DMS114 treated with DMSO at 0.1 percent for 48 hours (cell line): ENCODE results near the gene MAN1A1.

Source experiments
- DNase-seq: peaks from one replicate; lab custom pipeline; 2025; ENCODE audit not compliant: unreplicated experiment; lab: John Stamatoyannopoulos, UW

MAN1A1 gene

GRCh38 chr6:119326291-119327005, 23.1 kb downstream of the MAN1A1 start:
- DNase-seq, result no peak

- DNase-seq, result no peak
Measured at GRCh38 chr6:119325559-119326265, 23.8 kb downstream of the MAN1A1 start.

- DNase-seq, result no peak
Measured at GRCh38 chr6:119324718-119325117, 24.8 kb downstream of the MAN1A1 start.

DNA sequence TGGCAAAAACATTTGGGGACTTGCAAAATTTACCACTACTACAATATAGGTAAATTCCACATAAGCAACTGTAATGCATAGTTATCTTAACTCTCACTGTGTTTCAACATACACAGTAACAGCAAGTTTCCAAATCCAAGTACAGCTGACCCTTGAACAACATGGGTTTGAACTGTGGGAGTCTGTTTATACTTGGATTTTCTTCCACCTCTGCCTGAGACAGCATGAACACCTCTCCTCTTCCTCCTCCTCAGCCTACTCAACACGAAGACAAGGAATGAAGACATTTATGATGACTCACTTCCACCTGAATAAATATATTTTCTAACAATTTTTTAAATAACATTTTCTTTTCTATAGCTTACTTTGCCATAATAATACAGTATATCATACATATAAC, 25.6 kb downstream of the MAN1A1 start:
- DNase-seq, result no peak

DNA sequence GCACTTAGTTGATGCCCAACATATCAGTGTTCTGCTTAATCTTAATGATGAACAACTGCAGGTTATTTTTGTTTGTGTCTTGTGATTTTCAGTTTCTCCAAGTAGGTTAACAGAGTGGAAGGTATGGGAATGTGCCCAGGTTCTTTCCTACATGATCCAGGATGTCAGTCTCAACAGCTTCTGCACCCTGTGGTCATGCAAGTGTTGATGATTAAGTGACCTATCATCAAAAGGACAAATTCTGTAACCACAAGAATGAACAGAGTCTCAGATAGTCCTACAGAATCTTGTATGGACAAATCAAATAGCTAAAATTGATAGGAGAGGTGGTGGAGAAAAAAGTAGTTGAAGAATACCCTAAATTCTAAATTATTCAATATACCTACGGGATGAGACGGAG, 26.1 kb downstream of the MAN1A1 start:
- no peak for DNase-seq

GRCh38 chr6:119322715-119323350, 26.7 kb downstream of the MAN1A1 start:
- no peak for DNase-seq

DNA sequence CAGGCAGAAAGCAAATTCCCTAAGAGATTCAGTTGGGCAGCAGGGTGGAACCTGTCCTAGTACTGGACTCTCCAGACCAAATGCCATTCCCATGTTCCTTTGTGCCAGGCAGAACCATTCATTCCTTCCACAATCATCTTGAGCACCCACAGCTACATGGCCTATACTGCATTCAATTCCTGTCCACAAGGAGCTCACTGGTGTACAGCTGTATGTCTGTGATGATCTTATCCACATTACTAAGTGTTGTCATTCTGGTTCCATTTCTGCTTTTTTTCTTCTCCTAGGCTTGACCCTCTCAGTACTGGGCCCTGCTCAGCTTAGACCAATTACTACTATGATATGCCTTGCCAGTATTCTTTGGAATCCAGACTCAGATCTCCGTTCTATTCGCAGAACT, 27.5 kb downstream of the MAN1A1 start:
- DNase-seq, result no peak

DNA sequence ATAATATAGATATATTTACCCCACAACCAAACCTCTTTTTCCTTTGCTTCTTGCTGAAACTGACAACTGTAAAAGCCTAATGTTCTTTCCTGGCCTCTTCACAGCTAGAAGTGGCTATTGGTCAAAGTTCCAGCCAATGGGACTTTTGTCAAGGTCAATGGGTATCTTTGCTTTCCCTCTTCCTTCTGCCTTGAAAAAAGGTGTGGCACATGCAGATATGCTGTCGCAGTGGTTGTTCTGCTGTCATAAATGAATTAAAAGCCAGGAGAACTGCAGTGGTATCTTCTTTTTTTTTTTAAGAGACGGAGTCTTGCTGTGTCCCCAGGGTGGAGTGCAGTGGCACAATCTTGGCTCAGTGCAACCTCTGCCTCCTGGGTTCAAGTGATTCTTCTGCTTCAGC, 29.9 kb downstream of the MAN1A1 start:
- no peak for DNase-seq

DNA sequence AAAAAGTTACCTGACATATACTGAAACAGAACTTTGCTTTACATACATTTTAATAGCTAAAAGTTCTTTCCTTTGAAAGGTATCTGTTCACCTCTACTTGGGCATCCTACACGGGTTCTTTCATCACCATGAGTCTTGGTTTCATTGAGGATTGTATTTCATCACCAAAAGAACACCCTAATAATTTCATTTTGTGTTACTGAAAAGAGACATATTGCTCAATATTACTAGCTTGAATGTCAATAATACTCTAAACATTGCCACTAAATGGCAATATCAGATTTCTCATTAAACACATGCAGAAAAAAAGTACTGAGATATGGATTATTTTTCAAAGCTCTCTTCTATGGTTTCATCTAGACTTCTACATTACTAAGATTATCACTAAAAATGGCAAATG, 30.8 kb downstream of the MAN1A1 start:
- no peak for DNase-seq

- DNase-seq, result no peak
Measured at GRCh38 chr6:119318176-119318575, 31.4 kb downstream of the MAN1A1 start.

GRCh38 chr6:119317007-119317406, 32.6 kb downstream of the MAN1A1 start:
- no peak for DNase-seq

GRCh38 chr6:119314885-119315272, 34.7 kb downstream of the MAN1A1 start:
- DNase-seq, result no peak

- no peak for DNase-seq
Measured at GRCh38 chr6:119313937-119314884, 35.4 kb downstream of the MAN1A1 start.

- no peak for DNase-seq
Measured at GRCh38 chr6:119312875-119313338, 36.7 kb downstream of the MAN1A1 start.

- no peak for DNase-seq
Measured at GRCh38 chr6:119312441-119312840, 37.1 kb downstream of the MAN1A1 start.

GRCh38 chr6:119311514-119312142, 37.9 kb downstream of the MAN1A1 start:
- DNase-seq, result no peak

- no peak for DNase-seq
Measured at GRCh38 chr6:119310486-119311036, 39.0 kb downstream of the MAN1A1 start.

DNA sequence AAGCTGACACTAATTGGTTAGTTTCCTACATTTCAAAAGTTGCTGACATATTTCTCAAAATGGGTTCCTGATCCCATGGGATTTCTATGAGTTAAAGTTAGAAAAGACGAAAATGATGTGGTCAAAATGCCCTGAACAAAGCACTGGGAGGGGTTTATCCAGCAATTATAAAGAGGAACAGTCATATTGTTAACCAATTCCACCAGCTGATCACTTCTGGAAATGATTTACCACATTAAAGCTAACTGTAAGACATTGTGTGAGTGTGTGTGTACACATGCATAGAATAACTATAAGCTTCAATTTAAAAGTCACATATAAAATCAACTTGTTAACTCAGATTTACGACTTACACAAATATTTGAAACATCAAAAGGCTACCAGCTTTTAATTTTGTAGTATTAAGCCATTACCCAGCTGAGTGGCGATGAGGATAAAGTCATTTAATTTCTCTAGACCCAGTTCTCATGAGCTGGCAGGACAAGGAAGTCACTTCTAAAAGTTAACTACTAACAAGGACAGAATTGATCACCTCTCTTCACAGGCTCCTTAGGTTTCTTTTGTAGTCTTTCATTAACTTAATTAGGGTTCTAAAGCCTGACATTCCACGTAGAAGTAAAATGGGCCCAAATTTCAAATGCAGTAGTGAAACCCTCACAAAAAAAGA, 40.4 kb downstream of the MAN1A1 start:
- DNase-seq, result no peak

- no peak for DNase-seq
Measured at GRCh38 chr6:119308048-119308570, 41.5 kb downstream of the MAN1A1 start.
